Measurements from ENCODE around the gene SYNPR.
A peak's percentile ranks its signal among the peaks of the same experiment; 100 is the strongest.

The SYNPR gene

GRCh38 chr3:63304421-63304820, 26.3 kb downstream of the SYNPR start:
- no peak for DNase-seq (ENCODE audit: low spot score)

GRCh38 chr3:63308072-63308471, 30.0 kb downstream of the SYNPR start:
- DNase-seq (ENCODE audit: low spot score) = no peak

GRCh38 chr3:63309768-63310167, 31.7 kb downstream of the SYNPR start:
- DNase-seq (ENCODE audit: low spot score) = no peak

GRCh38 chr3:63323766-63324165, 45.7 kb downstream of the SYNPR start:
- DNase-seq (ENCODE audit: low spot score) = no peak

DNA sequence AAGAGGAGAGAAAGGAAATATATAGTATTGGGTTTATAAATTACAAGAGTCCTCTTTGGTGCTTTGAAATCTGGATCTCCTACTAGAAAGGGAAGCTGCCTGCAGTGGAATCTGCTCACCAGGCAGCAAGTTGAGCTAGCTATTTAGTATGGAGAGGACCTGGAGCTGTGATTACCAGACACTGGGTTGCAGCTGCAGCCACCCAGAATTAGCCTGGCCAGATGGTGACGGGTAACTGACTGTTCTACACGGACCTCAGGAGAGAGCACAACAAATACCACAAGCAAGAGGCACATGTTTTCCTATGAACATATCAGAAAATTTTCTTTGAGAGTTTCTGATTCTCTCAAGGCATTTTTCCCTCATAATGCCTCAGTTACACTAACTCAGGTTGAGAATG, 46.5 kb downstream of the SYNPR start:
- no peak for DNase-seq (ENCODE audit: low spot score)

- no peak for DNase-seq (ENCODE audit: low spot score)
These were observed 47.3 kb downstream of the SYNPR start for GRCh38 chr3:63325386-63325785.

DNA sequence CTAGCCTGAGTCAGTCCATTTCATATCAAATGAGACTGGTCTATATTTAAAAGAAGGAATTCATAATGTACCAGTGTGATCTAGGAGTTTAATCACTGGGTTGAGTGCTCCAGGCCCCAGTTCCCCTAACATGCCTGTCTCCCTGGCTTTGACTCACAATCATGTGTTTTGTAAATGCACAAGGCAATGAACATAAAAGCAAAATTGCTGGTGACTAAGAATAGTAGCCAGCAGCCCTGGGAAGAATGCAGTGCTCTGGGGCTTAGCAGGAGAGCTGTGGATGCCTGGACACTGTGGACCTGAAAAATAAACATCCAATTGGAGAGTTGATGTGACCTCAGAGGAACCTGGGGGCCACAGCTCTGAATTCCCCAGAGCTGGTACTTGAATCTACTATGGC, 50.3 kb downstream of the SYNPR start:
- DNase-seq (ENCODE audit: low spot score) = peak; percentile 37

DNA sequence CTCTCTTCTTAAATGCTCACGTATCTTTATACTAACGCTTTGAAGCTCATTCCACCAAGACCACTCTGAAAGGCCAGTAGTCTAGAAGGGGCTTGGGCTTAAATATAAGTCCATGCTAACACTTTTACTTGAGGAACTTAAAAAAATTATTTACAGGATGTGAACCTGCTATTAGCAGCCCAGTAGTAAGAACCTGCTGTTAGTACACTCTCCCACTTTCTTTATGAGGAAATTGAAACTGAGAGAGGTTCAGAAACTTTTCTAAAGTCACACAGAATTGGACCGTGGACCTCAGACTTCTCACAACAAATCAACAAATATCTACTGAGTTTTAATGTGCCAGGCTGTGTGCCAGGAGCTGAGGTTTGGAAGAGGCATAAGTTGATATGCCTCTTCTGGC, 53.4 kb downstream of the SYNPR start:
- no peak for DNase-seq (ENCODE audit: low spot score)

DNA sequence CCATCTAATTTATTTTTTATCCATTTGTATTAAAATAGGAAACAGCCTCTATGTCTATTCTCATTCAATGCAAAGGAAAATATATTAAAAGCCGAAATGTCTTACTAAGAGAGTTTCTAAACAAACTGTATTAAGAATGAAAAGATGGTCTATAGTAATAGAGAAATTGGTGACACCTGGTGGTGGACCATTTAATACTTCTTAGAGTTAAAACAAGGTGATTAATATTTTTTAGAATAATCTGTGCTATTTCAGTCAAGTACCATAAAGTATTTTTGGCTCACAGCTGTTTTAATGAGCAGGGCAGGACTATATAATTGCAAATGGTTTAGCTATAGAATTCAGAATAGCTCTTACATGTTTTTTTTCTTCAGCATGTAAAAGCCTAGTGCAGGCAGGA, 55.7 kb downstream of the SYNPR start:
- no peak for DNase-seq (ENCODE audit: low spot score)

GRCh38 chr3:63338351-63338750, 60.2 kb downstream of the SYNPR start:
- DNase-seq (ENCODE audit: low spot score) = no peak

DNA sequence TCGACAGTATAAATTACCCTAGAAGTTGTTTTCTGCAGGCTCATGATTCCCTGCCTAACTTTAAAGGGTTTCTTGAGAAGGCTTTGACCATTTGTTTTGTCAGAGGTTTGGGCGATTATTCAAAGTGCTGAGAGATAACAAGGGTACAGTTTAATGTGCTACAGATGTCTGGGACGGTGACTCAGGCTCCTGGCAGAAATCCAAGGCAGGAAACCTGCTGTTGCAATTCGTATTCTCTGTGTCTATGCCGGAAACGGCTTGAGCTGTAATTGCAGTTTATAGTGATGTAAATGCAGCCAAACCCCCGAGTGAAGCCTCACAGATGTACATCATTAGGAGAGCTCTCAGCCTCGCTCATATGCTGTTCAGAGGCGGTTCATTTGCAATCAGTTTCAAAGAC, 65.6 kb downstream of the SYNPR start:
- peak; percentile 86 for DNase-seq (ENCODE audit: low spot score)

- DNase-seq (ENCODE audit: low spot score) = no peak
These were observed 66.6 kb downstream of the SYNPR start for GRCh38 chr3:63344661-63345060.

DNA sequence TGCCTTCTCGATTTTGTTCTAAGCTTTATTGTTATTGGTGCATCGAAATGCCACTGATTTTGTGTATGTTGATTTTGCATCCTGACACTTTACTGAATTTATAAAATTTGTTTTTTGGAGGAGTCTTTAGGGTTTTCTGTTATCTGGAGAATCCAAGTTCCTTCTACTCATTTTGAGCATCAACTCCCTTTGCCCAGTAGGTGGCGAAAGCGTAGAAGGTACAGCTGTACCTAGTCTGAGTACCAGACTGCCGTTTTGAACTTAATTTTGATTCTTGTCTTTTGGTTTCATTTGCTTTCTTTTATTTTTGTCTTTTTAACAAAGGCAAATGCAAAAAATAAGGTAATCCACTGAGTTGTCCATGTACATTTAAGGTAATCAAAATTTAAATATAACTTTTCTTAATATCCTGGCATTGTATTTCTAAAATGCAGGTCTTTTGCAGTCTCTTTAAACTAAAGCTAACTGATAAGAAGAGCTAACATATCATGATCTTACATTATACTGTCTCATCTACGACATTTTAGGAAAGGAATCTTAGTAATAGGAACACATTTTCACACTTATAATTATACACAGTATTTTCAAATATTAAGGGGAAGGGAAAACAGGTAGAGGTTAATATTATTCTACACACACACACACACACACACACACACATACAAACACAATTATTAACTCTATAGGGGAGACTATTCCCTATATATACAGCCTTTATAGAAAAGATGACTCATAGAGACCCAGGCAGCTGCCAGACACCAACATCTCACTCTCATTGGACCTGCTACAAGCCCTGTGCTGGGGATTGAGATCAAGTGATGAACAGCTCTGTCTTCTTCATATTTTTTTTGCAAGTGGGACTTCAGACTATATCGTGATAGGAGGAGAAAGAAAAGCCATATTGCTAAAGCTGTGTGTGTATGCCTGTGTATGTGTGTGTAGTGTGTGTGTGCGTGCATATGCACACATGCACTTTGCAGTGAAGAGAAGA, 71.8 kb downstream of the SYNPR start:
- DNase-seq (ENCODE audit: low spot score) = peak; percentile 56

DNA sequence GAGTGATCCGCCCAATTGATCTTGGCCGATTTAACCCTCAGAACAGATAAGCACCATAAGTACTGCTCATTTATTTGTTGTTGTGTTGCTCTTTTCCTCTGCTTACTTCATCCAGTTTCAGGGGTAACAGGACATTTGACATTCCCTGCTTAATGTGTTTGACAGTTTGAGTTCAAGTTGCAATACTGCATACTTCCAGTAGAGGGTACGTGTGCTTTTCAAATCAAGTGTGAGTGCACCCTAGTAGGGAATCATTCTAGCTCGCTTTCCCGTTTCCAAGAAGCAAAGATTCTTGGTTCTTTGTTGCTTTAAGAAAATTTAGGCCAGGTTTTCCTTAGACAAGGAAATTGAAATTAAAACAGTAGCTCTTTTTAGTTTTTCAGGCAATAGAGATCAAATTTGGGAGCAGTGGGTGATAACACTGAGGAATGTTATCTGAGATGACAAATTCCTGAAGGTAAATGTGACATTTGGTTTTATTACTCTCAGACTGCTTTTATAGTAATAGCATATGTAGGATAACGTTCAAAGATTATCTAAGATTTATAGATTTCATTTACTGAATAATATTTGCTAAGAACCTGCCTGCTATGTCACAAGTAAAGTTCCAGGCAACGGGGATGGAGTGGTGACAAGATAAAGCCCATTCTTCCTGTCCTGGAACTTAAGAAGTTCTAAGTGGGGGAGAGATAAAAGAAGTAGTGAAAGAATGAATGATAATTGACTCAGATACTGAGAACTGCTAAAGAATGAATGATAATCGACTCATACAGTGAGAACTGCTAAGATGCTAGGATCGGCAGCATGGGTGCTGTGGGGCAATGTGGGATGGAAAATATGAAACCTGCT, 73.3 kb downstream of the SYNPR start:
- DNase-seq (ENCODE audit: low spot score) = peak; percentile 57

DNA sequence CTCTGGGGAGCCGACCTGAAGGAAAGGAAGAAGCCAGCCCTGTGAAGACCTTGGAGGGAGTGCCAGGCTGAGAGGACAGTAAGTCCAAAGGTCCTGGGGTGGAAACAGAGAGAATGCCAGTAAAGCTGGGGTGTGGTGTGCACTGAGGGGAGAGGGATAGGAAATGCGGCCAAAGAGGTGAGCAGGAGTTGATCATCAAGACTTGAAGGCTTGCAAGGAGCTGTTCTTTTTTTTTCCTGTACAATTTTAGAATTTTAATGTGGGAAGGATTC, 73.8 kb downstream of the SYNPR start:
- no peak for DNase-seq (ENCODE audit: low spot score)

- peak; percentile 79 for DNase-seq (ENCODE audit: low spot score)
These were observed 75.3 kb downstream of the SYNPR start for GRCh38 chr3:63353383-63353782.

- DNase-seq (ENCODE audit: low spot score) = no peak
These were observed 76.1 kb downstream of the SYNPR start for GRCh38 chr3:63354160-63354559.

DNA sequence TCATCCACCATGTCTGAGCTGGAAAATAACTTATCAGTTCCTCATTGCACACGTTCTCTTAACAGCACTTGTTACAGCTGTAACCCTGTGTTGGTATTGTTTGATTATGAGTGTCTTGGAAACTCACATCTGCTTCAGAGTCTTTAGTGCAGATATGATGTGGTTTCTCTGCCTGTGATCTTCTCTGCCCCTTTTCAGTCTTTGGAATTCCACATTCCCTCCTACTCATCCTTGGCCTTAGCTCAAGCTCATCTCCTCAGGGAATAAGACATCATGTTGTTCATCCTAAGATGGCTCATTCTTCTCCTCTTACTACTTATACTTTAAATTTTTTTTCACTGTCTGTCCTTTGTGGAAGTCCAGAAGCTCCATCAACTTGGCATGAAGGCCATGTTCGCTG, 77.7 kb downstream of the SYNPR start:
- peak; percentile 29 for DNase-seq (ENCODE audit: low spot score)

DNA sequence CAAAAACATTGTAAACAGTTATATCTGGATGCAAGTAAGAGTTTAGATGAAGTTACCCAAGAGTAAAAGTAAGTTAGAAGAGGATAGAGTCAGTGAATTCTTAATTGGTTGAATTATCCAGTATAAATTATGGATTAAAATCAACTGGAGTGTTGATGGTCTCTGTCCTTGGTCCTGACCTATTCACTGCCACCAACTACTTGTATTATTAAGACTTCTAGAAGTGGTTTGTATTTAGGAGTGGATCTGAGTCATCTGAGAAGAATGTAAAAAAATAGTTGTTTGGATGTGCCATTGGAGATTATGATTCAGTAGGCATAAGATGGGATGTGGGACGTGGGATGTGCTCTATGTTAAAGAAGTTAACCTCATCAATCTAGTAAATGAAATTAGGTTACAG, 86.4 kb downstream of the SYNPR start:
- peak; percentile 18 for DNase-seq (ENCODE audit: low spot score)

- no peak for DNase-seq (ENCODE audit: low spot score)
These were observed 86.8 kb downstream of the SYNPR start for GRCh38 chr3:63364910-63365309.

DNA sequence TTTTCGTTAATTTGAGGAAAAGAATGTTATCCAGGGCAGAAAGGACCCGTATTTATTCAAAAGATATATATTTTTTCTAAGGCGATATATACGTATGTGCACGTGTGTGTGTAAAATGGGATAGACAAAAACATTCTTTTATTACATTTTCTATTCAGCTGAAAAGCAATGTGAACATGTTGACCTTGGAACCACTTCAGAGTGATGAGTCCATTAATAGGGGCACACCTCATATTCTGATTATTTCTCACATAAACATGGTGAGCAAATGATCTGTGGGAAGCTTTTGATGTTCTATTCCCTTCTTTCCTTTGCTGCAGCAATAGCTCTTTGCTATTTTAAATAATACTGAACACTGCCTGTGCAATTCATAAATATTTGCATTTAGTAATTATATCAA, 87.6 kb downstream of the SYNPR start:
- DNase-seq (ENCODE audit: low spot score) = no peak

DNA sequence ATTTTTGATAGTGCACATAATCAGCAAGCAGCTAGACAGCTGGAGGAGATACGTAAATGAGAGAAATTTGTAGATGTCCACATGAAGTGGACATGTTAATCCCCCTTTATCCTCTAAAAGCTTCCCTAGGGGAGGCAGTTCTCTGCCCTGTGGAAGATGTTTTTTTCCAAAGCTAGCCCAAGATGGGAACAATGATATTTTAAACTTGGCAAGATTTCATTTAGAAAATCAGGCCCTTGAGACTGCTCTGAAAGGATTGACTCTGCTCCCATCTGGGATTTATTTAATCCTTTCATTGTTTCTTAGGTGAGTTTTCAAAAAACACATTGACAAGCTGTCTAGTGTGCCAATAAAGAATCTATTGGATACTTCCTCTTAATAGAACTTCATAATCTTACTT, 92.0 kb downstream of the SYNPR start:
- no peak for DNase-seq (ENCODE audit: low spot score)

- DNase-seq (ENCODE audit: low spot score) = no peak
These were observed 104.9 kb downstream of the SYNPR start for GRCh38 chr3:63383040-63383439.
